Occipital lobe (tissue), 2 donors: ENCODE results near the gene CDKN2B-AS1. TPM values are rescaled to one million over a fixed set of nuclear protein-coding genes. Genes with fewer than 3 reads are reported as not detected.

Experiments used
- DNase-seq: peaks from one replicate; lab custom pipeline; 2025; lab: John Stamatoyannopoulos, UW
- total RNA-seq: library from RNA; depleted of rRNA; stranded (reverse); fragments of >200 nt; gene quantifications from one replicate; pipeline ENCODE4 v1.2.3, GENCODE V29; 2014

CDKN2B-AS1 gene
- total RNA-seq, 1 donor from 2014 or later, result 0.62 TPM

- DNase-seq, result no peak
Measured at GRCh38 chr9:22005702-22006606, 11.4 kb downstream of the CDKN2B-AS1 start.

GRCh38 chr9:22008384-22008716 is 13.8 kb downstream of the CDKN2B-AS1 start:
- no peak for DNase-seq

DNA sequence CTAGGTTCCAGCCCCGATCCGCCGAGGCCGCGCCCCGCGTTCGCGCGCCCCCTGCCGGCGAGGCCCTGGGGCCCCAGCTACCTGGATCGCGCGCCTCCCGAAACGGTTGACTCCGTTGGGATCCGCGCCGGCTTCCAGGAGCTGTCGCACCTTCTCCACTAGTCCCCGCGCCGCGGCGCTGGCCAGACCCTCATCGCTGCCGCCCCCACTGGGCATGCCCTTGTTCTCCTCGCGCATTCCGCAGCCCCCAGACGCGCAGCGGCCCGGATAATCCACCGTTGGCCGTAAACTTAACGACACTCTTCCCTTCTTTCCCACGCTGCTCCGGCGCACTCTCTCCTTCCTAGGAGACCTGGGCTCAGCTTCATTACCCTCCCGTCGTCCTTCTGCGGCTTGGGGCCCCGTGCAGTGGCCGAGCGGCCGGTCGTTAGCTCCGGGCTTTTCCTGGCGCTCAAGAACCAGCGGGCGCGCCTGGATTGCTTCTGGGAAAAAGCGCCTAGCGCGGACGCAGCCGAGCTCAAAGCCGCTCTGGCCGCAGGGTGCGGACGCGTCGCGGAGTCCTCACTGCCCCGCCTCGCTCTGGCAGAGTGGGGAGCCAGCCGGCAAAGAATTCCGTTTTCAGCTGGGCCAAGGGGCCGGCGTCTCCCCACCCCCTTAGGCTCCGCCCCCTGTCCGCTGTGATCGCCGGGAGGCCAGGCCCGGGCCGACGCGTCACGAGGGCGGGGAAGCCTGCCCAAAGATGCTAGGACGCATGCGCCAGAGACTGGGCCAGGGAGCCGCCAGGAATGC is 14.3 kb downstream of the CDKN2B-AS1 start, which contains the start of gene CDKN2B:
Gene CDKN2B (minus strand): TSS at position 589 of the 789 bp plus-strand sequence. CDS start 352 bp downstream, at position 237.
- DNase-seq, result peak; percentile 83

DNA sequence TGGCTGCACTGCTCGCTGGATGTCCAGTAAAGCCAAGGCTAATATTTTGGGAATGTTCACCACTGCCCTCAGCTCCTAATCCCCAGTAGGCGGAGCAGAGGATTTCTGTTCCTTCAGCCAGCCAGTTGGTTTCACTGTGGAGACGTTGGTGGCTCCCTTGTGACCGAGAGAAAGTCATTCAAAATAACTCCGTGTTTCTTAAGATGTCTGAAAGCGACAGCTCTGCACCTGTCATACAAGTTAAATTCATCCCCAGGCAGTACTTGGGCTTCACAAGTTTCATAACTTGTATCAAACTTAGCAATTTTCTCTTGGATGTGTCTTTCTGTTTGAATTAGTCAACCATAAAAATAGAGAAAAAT is 14.9 kb downstream of the CDKN2B-AS1 start:
- no peak for DNase-seq

GRCh38 chr9:22010866-22011625 is 16.5 kb downstream of the CDKN2B-AS1 start:
- DNase-seq, result no peak

DNA sequence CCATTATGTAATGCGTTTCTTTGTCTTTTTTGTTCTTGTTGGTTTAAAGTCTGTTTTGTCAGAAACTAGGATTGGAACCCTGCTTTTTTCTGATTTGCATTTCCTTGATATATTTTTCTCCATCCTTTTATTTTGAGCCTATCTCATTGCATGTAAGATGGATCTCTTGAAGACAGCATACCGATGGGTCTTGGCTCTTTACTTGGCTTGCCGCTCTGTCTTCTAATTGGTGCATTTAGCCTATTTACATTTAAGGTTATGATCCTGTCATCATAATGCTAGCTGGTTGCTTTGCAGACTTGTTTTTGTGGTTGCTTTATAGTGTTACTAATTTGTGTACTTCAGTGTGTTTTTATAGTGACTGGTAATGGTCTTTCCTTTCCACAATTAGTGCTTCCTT is 27.8 kb downstream of the CDKN2B-AS1 start:
- DNase-seq, result no peak

GRCh38 chr9:22026696-22027095 is 32.1 kb downstream of the CDKN2B-AS1 start:
- DNase-seq, result no peak

- DNase-seq, result no peak
Measured at GRCh38 chr9:22028394-22028793, 33.8 kb downstream of the CDKN2B-AS1 start.

GRCh38 chr9:22029231-22029630 is 34.6 kb downstream of the CDKN2B-AS1 start:
- DNase-seq, result no peak

DNA sequence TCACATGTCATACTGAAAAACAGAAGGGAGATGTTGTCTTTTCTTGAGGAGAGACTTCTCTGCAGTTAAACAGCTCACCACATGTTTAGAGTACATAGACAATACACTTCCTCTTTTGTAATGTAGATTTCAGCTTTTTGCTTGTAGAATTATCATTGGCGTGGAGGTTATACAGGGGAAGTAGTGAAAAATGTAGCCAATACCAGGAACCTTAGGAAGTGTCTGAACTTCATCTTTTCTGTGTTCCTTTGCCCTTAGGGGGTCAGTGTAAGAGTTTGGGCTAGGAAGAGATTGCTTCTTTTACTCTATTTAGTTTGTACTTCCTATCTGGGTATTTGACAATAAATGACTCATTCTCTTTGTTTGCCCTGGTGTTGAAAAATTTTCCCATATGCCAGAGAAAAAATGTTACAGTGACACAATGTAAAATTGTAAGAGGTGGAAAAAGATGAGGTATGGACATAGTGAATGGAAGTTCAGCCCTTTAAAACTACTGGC is 35.6 kb downstream of the CDKN2B-AS1 start:
- no peak for DNase-seq

DNA sequence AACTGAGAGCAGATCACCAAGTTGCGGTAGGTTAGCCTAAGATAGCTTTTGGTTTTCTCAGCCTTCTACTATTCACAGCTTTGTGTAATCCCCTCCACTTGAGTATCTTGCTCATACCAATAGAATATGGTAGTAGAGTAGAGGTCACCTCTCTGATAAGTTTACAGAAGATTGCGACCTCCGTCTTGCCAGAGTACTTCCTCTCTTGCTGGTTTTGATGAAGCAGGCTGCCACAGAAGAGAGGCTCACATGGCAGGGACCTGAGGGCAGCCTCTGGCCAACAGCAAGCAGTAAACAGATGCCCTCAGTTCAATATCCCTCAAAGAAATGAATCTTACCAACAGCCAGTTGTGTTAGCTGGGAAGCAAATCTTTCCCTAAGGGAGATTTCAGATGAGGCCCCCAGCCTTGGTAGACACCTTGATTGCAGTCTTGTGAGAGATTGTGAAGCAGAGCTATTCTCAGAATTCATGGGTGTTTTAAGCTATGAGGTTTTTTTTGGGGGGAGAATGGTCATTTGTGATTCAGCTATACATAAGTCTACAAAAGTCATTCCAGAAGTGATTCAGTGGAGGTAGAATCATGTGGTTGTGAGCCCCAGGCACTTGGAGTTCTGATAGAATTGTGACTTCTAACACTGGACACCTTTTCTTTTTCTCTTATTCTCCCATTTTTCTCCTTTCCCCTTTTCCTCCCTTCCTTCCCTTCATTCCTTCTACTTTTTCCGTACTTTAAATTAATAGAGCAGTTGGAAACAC is 37.2 kb downstream of the CDKN2B-AS1 start:
- no peak for DNase-seq

DNA sequence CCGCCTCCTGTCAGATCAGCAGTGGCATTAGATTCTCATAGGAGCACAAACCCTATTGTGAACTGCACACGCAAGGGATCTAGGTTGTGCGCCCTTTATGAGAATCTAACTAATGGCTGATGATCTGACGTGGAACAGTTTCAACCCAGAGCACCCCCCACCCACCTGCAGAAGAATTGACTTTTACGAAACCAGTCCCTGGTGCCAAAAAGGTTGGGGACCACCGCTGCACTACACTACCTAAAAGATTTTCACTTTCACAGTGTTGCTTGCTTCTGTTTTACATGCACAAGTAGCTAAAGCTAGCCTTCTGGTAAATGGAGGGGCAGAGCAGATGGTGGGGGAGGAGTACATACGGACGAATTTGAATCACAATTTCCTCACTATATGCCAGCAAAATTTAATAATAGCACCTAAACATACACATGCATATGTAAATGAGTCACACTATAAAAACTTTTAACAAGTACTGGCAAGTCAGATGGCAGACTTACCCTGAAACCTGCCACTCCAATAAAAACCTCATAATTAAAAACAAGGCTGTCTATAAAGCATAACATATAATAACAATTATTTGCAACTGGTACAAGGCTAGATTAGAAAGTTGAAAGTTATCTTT is 38.5 kb downstream of the CDKN2B-AS1 start:
- DNase-seq, result no peak

DNA sequence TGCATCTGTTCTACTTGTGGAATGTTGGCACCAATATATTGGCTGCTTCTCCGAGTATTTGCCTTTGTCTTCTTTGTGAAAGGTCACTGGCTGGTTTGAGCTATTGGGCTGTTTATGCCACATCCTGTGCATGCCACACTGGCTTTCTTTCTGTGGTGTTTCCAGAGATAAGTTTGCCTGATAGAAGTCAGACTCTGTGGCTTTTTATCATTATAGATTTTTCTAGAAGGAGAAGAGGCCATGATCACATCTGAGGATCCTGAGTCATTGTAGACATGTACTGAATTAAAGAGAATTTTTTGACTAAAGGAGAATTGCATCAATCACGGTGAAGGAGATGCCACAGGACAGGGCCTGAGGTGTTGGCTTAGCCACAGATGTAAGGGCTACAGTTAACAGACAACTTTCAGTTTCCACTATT is 41.0 kb downstream of the CDKN2B-AS1 start:
- no peak for DNase-seq

DNA sequence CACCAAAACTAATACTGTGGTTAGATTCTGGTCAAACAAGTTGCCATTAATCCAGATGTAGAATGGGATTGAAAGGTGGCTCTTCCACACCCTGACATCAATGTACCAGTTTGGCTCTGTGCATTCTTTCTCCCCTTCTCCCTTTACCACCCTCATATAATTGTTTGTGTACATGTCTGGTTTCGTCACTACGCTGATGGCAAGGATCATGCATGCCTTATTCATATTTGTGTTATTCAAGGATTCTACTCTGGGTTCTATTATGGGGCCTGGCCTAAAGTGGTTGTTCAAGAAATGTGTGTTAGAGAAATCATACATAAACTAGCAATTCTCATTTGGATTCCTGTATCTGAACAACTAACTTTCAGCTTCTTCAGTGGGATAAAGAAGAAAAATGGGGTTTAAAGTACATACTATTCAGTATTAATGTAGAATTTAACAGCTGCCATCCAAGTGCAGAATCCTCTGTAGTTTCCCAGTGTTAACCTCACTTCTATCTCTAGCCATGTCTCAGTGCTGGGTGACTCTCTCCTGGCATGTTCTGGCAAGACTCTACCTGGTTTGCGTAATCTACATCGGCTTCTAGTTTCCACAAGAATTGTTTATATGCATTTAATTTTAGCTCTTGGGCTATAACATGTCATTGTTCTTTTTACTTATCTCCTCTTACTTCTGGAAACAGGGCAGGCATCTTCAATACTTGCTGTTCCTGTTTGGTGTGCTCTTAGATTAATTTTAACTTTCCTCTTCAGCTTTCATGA is 42.5 kb downstream of the CDKN2B-AS1 start:
- DNase-seq, result no peak

- no peak for DNase-seq
Measured at GRCh38 chr9:22037954-22038690, 43.5 kb downstream of the CDKN2B-AS1 start.

DNA sequence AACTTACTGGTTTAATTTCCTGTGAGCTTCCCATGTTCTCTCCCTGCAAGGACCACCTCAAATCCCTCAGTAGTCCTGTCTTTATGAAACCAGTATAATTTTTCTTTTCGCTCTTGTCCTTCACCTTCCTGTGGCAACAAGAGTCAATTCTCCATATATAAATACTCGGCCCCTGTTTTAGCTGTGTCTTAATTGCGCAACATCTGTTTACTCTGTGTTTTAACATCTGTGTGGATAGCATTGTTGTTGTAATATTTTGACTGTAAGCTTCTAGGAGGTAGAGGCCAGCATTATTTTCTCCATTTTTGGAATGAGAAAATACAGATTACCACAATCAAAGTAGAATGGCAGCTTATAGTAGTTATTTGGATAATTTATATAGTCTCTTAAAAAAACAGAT is 44.7 kb downstream of the CDKN2B-AS1 start:
- no peak for DNase-seq

DNA sequence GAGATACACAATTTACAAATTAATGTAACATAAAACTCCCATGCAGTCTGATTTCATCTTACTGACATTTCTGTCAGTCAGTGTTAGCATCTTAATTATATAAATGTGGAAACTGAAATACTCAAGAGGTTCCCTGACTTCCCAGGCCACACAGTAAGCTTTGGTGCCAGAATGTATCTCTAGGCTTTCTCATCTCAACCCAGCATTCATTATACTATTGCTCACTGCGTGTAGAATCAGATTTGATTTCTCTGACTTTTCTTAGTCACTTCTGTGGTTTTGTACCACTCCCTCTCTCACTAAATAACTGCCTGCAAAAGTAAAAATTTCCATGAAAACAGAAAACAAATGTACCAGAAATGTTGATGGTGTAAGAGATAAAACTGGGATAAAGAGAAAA is 46.2 kb downstream of the CDKN2B-AS1 start:
- DNase-seq, result no peak

GRCh38 chr9:22041344-22041743 is 46.8 kb downstream of the CDKN2B-AS1 start:
- DNase-seq, result no peak

- no peak for DNase-seq
Measured at GRCh38 chr9:22041775-22042174, 47.2 kb downstream of the CDKN2B-AS1 start.
